ENCODE data around the gene C1orf50. TPM values are rescaled to one million over a fixed set of nuclear protein-coding genes. Genes with fewer than 3 reads are reported as not detected.

Gene C1orf50
- total and polyA plus RNA-seq, 2 experiments from 2014 or later: 7.3 to 22.1 TPM

DNA sequence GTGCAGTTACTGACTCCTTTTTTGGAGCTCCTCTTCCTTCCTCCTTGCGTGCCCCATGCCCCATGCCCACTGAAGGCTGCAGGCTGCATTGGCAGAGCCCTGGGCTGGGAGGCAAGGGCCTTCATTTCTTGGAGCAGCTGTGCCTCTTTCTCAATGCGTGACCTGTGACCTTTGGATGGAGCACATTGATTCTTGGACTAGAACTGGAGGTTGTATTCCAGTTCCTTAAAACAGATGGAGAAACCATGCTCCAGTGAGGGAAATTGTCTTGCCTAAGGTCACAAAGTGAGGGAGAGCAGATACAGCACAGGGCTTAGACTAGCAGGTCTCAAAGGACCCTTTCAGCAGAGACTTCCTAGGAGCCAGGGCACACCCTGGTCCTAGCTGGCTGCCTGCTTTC is 26.8 kb downstream of the C1orf50 start:
- TF ChIP-seq, protein P1, sequence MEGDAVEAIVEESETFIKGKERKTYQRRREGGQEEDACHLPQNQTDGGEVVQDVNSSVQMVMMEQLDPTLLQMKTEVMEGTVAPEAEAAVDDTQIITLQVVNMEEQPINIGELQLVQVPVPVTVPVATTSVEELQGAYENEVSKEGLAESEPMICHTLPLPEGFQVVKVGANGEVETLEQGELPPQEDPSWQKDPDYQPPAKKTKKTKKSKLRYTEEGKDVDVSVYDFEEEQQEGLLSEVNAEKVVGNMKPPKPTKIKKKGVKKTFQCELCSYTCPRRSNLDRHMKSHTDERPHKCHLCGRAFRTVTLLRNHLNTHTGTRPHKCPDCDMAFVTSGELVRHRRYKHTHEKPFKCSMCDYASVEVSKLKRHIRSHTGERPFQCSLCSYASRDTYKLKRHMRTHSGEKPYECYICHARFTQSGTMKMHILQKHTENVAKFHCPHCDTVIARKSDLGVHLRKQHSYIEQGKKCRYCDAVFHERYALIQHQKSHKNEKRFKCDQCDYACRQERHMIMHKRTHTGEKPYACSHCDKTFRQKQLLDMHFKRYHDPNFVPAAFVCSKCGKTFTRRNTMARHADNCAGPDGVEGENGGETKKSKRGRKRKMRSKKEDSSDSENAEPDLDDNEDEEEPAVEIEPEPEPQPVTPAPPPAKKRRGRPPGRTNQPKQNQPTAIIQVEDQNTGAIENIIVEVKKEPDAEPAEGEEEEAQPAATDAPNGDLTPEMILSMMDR (IDR thresholded peaks at IDR 0.05; ENCODE audit: low read depth, low read length): no peak
- H3K4me1 ChIP-seq (ENCODE audit: low read depth): no peaks in the 10 kb centered on the region
- no peak for DNase-seq (ENCODE audit: low read depth in 1 of 2, low spot score in 1 of 2)
- H3K4me3 ChIP-seq: no peak overlapping the region
- H3K9me3 ChIP-seq (ENCODE audit: low read depth): no peaks in the 10 kb centered on the region
- H3K27ac ChIP-seq: no peak overlapping the region
- no peaks in the 10 kb centered on the region for H3K27me3 ChIP-seq
- no peaks in the 10 kb centered on the region for H3K36me3 ChIP-seq

DNA sequence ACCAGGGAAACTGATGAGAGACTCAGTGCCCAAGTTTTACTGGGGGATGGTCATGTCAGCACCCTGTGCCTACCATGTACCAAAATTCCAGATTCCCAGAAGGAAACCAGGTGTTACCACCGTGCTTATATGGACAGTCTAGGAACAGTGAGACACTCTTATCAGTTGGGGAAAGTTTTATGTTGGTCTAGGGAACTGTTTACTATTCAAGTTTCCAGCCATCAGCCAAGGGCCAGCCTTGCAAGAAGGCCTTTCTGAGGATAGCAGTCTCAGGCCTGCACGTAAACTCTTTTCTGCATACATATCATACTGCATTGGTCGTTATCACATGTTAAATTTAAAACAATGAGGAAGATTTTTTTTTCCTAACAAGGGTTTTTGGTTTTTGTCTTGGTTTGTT is 30.4 kb downstream of the C1orf50 start:
- Histone ChIP-seq H3K4me1 (ENCODE audit: low read depth) (no peaks in the 10 kb centered on the region), H3K27me3 (no peaks in the 10 kb centered on the region), H3K4me3 (no peak overlapping the region), H3K36me3 (no peaks in the 10 kb centered on the region), H3K27ac (no peak overlapping the region), H3K9me3 (ENCODE audit: low read depth) (no peaks in the 10 kb centered on the region)
- TF ChIP-seq, protein P1 (IDR thresholded peaks at IDR 0.05; ENCODE audit: low read depth, low read length): no peak
- no peak for DNase-seq (ENCODE audit: low read depth in 1 of 2, low spot score in 1 of 2)

DNA sequence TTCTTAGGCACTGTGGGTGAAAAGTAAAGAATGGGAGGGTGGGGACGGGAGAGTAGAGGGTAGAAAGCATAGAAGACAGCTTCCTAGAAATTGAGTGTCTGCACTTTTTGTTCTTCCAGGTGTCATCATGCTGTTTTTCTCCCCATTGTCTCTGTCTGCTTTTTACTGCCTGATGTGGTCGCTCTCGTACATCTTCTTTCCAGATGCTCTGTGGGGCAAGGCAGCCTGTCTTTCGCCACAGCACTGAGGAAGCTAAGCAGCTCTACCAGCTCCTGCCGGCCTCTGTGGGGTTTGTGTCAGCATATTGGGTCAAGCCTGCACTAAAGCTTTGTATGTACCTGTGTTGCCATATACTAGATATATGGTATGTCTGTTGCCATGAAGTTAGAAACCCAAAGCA is 30.9 kb downstream of the C1orf50 start:
- no peaks in the 10 kb centered on the region for H3K9me3 ChIP-seq (ENCODE audit: low read depth)
- H3K4me1 ChIP-seq (ENCODE audit: low read depth): no peaks in the 10 kb centered on the region
- H3K36me3 ChIP-seq: no peaks in the 10 kb centered on the region
- no peak for DNase-seq (ENCODE audit: low read depth in 1 of 2, low spot score in 1 of 2)
- H3K27me3 ChIP-seq: no peaks in the 10 kb centered on the region
- TF ChIP-seq, protein P1 (IDR thresholded peaks at IDR 0.05; ENCODE audit: low read depth, low read length): no peak
- H3K4me3 ChIP-seq: no peak overlapping the region
- H3K27ac ChIP-seq: no peak overlapping the region

DNA sequence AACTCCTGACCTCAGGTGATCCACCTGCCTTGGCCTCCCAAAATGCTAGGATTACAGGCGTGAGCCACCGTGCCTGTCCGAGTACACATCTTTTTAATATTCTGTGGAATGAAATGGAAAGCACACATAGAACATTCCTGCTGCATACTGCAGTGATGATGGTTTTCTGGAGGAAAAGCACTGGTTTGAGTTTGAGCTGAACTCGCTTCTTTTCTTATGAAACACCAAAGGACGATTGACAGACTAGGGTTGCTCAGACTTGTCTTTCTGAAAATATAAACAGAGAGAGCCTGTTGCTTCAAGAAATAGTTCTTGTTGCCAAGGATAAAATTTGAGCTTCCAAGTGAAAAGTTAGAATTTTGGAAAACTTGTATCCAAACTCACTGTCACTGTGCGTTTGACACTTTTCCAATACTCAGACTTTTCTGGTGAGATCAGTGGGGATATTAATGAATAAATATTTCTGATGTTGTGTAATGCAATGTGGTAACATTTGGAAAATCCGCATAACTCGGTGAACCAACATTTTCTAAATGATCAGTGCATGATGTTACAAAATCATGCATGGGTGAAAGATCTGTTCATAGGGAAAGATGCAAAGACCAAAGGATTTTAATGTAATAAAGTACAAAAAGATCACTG is 34.9 kb downstream of the C1orf50 start:
- no peak overlapping the region for H3K27ac ChIP-seq
- no peaks in the 10 kb centered on the region for H3K27me3 ChIP-seq
- H3K4me3 ChIP-seq: no peak overlapping the region
- TF ChIP-seq, protein P1 (IDR thresholded peaks at IDR 0.05; ENCODE audit: low read depth, low read length): no peak
- no peaks in the 10 kb centered on the region for H3K36me3 ChIP-seq
- DNase-seq (ENCODE audit: low read depth in 1 of 2, low spot score in 1 of 2): no peak
- no peaks in the 10 kb centered on the region for H3K9me3 ChIP-seq (ENCODE audit: low read depth)
- no peaks in the 10 kb centered on the region for H3K4me1 ChIP-seq (ENCODE audit: low read depth)

DNA sequence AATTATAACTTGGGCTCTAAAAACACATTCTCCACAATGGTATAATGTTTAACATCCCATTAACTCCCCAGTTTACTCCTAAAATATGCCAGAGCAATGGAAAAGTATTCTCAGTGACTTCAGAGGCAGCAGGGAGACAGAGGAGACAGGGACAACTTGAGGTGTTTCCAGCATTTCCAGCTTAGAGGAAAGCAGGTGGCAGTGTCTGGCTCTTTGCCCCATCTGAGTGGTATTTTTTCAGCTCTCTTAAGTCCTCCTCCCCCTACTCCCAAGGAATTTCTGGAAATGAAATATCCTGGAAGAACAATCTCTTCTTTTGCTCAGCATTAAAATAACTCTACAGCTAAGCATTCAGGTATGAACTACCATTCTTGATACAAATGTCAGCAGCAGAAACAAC is 39.1 kb downstream of the C1orf50 start:
- Histone ChIP-seq H3K36me3 (no peaks in the 10 kb centered on the region), H3K27me3 (no peaks in the 10 kb centered on the region), H3K4me3 (no peak overlapping the region), H3K27ac (no peak overlapping the region), H3K9me3 (ENCODE audit: low read depth) (no peaks in the 10 kb centered on the region), H3K4me1 (ENCODE audit: low read depth) (no peaks in the 10 kb centered on the region)
- TF ChIP-seq, protein P1 (IDR thresholded peaks at IDR 0.05; ENCODE audit: low read depth, low read length): no peak
- no peak for DNase-seq (ENCODE audit: low read depth in 1 of 2, low spot score in 1 of 2)
